Thyroid gland (tissue), 4 donors: ENCODE measurements around the gene TBXA2R. TPM values are rescaled to one million over a fixed set of nuclear protein-coding genes. Genes with fewer than 3 reads are reported as not detected.

Experiments
- DNase-seq, 2 donors: peaks; one replicate each; pipeline ENCODE4 v3.0.0-alpha.2; 2019
- H3K27ac ChIP-seq, 3 donors: fragments of 200-600 bp; sonication (generic); 1 replicate in 2 of 3; 2 replicates in 1 of 3; pipeline ENCODE4 v1.5.1; 2016 to 2019; ENCODE audit warnings: mild to moderate bottlenecking in 1 of 3, moderate library complexity in 1 of 3
- H3K27me3 ChIP-seq: fragments of 200-600 bp; sonication (generic); one replicate; pipeline ENCODE4 v1.5.1; 2019
- H3K36me3 ChIP-seq, 2 donors: fragments of 200-600 bp; sonication (generic); one replicate each; pipeline ENCODE4 v1.5.1; 2016 to 2019
- H3K4me1 ChIP-seq, 2 donors: fragments of 200-600 bp; sonication (generic); one replicate each; pipeline ENCODE4 v1.5.1; 2017 to 2019
- H3K4me3 ChIP-seq, 3 donors: fragments of 200-600 bp; sonication (generic); replicated peaks in 1 of 3; 1 replicate in 2 of 3; 2 replicates in 1 of 3; pipeline ENCODE4 v1.5.1; 2016; ENCODE audit warnings: mild to moderate bottlenecking in 1 of 3
- H3K9me3 ChIP-seq: fragments of 200-600 bp; sonication (generic); one replicate; pipeline ENCODE4 v1.5.1; 2017
- CTCF ChIP-seq, 6 experiments: fragments of 200-600 bp in 3 of 6; fragments of 450-650 bp in 3 of 6; sonication (generic) in 3 of 6; IDR thresholded peaks; one replicate each; pipeline ENCODE4 v1.5.1; 2016 to 2019; ENCODE audit warnings: antibody characterized with exemption in 6 of 6, mild to moderate bottlenecking in 2 of 6, inconsistent platforms in 1 of 6, moderate library complexity in 1 of 6
- POLR2A ChIP-seq, 2 donors: fragments of 450-650 bp; IDR thresholded peaks; one replicate each; pipeline ENCODE4 v1.6.1; 2017; ENCODE audit warnings: antibody characterized with exemption in 2 of 2, mild to moderate bottlenecking in 2 of 2, moderate library complexity in 1 of 2
- WGBS, 2 donors: methylation state at CpG; one replicate each; pipeline ENCODE4 v1.1.5; 2017; 5-methylcytosine and 5-hydroxymethylcytosine counted together
- intact Hi-C: fragments of 100-400 bp; cut with DNase I; formaldehyde crosslinking; loops from one replicate; pipeline ENCODE4 v1.15.1; 2023
- total RNA-seq, 4 donors: library from RNA; depleted of rRNA; stranded (reverse); fragments of >200 nt; gene quantifications; one replicate each; pipeline ENCODE4 v1.2.3, GENCODE V29; 2016

TBXA2R gene
- total RNA-seq, 4 donors from 2014 or later, result 0.40 to 2.1 (median 1.3) TPM

DNA sequence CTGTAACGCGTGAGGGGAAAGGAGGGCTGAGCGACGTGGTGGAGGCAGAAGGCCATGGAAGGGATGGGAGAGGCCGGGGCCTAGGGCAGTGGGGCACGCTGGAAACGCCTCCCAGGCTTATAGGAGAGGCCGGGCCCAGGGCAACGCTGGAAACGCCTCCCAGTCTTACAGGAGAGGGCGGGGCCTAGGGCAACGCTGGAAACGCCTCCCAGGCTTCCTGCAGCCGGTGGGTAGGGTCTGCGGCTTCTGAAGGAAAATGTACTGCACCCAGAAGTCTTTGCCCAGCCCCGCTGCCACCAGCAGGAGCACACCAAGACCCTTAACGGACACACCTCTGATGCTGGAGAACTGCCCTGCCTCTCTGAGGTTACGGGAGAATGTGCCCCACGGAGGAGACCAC lies 10.8 kb upstream of the TBXA2R start:
- H3K27ac ChIP-seq, result peak overlapping the region in 1 of 3 donors; percentile 36
- WGBS, 2 donors, result 71 to 75% methylated on average over 15 to 16 of the region's 19 CpGs
- no peak overlapping the region for H3K4me3 ChIP-seq
- DNase-seq, result no peak
- H3K4me1 ChIP-seq, result no peaks in the 10 kb centered on the region
- intact Hi-C loops, result no loop called here
- no peaks in the 10 kb centered on the region for H3K9me3 ChIP-seq
- peaks cover 6 to 15% of the 10 kb centered on the region in 2 donors for H3K36me3 ChIP-seq
- no peaks in the 10 kb centered on the region for H3K27me3 ChIP-seq
- TF ChIP-seq CTCF (IDR thresholded peaks at IDR 0.05) (no peak), POLR2A (IDR thresholded peaks at IDR 0.05) (no peak)

DNA sequence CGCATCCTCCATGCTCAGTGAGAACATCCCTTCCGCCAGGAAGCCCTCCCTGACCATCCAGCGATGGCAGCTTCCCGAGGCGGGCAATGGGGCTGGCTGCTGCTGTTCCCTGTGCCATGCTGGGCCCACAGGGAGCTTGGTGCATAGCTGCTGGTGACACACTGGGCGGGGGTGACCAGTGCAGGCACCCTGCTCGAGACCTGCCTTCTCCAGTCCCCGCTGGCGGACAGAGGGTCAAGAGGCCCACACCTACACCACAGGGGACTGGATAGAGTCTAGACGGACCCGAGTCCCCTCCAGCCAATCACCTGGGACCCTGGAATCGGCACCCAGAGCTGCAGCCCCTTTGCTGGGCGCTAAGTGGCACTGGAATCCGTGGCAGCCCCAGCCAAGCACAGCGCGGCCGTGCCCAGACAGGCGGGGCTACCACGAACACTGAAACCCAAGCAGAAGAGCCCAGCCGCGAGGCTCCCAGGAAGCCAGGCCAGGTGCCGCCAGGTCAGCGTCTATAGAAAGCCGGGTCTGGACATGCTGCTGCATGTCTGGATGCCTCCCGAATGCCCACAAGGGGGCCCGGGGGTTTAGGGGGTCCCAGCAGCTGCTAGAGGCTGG lies 9.0 kb upstream of the TBXA2R start:
- 93% methylated on average over 21 to 22 of the region's 26 CpGs for WGBS, 2 donors

DNA sequence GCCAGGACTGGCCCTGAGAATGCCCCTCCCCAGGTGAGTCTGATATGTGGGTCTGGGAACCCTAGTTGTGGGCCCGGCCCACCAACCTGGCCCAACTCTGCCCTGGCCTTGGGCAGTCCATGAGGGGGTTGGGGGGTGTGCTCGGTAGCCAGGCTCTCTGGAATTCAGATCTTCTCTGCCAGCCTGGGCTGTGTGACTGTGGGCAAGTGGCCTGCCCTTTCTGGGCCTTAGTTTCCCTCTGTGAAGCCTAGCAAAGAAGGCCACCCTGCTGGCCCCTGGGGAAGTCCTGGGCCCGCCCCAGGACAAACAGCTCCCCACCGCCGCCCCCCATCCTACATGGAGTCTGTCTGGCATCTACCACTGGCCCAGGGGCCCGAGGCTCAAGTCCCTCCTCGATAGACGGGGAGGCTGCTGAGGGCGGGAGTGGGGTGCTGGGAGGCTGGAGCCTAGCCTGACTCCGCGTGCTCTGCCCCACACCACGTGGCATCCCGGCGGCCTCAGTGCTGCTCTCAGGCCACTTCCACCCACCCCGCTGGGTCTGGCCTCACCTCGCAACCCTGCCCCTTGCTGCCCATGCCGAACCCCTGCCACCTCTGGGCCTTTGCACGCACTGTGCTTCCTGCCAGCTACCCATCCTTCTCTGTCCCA lies 8.3 kb upstream of the TBXA2R start:
- no peaks in the 10 kb centered on the region for H3K9me3 ChIP-seq
- no peak overlapping the region for H3K27ac ChIP-seq
- no peaks in the 10 kb centered on the region for H3K4me1 ChIP-seq
- H3K27me3 ChIP-seq, result no peaks in the 10 kb centered on the region
- intact Hi-C loops, result no loop called here
- WGBS, 2 donors, result 92 to 94% methylated on average over 7 to 11 of the region's 18 CpGs
- H3K36me3 ChIP-seq, result peaks cover 18 to 20% of the 10 kb centered on the region in 2 donors
- no peak for DNase-seq
- no peak overlapping the region for H3K4me3 ChIP-seq
- TF ChIP-seq POLR2A (IDR thresholded peaks at IDR 0.05) (no peak), CTCF (IDR thresholded peaks at IDR 0.05) (no peak)

More for the DNA sequence above, 9.0 kb upstream of the TBXA2R start:
- H3K27me3 ChIP-seq, result no peaks in the 10 kb centered on the region
- no peak overlapping the region for H3K4me3 ChIP-seq
- H3K27ac ChIP-seq, result no peak overlapping the region
- H3K4me1 ChIP-seq, result no peaks in the 10 kb centered on the region
- peaks cover 18 to 20% of the 10 kb centered on the region in 2 donors for H3K36me3 ChIP-seq
- H3K9me3 ChIP-seq, result no peaks in the 10 kb centered on the region
- intact Hi-C loops, result no loop called here
- DNase-seq, result no peak
- TF ChIP-seq CTCF (IDR thresholded peaks at IDR 0.05) (no peak), POLR2A (IDR thresholded peaks at IDR 0.05) (no peak)

GRCh38 chr19:3613818-3614661 lies 7.4 kb upstream of the TBXA2R start:
- Histone ChIP-seq H3K27ac (no peak overlapping the region), H3K4me3 (no peak overlapping the region), H3K4me1 (peaks cover 0 to 3% of the 10 kb centered on the region in 2 donors), H3K9me3 (no peaks in the 10 kb centered on the region), H3K36me3 (peaks cover 18 to 20% of the 10 kb centered on the region in 2 donors), H3K27me3 (no peaks in the 10 kb centered on the region)
- TF ChIP-seq CTCF (IDR thresholded peaks at IDR 0.05), result no peak
- TF ChIP-seq POLR2A (IDR thresholded peaks at IDR 0.05), result no peak
- DNase-seq, result no peak
- WGBS, 2 donors, result 93 to 94% methylated on average over 22 to 30 of the region's 39 CpGs
- intact Hi-C loops, result no loop called here
